HEK293 (cell line): ENCODE measurements around the gene SMIM36.

Source experiments
- ZNF121 ChIP-seq: fragments of 450-650 bp; formaldehyde crosslinking; IDR thresholded peaks from 2 replicates; pipeline ENCODE4 v1.5.1; 2016; ENCODE audit warnings: missing biosample characterization, missing genetic modification characterization
- ZNF211 ChIP-seq: fragments of 450-650 bp; formaldehyde crosslinking; IDR thresholded peaks from 2 replicates; pipeline ENCODE4 v1.5.1; 2016; ENCODE audit warnings: low read depth, missing biosample characterization, missing genetic modification characterization
- ZNF24 ChIP-seq: fragments of 450-650 bp; formaldehyde crosslinking; IDR thresholded peaks from 2 replicates; pipeline ENCODE4 v1.5.1; 2016; ENCODE audit warnings: missing biosample characterization, missing genetic modification characterization
- TF ChIP-seq, protein P1 (sequence below): fragments of 450-650 bp; formaldehyde crosslinking; IDR thresholded peaks from 2 replicates; pipeline ENCODE4 v1.5.1; 2017; ENCODE audit warnings: missing biosample characterization, missing genetic modification characterization

DNA sequence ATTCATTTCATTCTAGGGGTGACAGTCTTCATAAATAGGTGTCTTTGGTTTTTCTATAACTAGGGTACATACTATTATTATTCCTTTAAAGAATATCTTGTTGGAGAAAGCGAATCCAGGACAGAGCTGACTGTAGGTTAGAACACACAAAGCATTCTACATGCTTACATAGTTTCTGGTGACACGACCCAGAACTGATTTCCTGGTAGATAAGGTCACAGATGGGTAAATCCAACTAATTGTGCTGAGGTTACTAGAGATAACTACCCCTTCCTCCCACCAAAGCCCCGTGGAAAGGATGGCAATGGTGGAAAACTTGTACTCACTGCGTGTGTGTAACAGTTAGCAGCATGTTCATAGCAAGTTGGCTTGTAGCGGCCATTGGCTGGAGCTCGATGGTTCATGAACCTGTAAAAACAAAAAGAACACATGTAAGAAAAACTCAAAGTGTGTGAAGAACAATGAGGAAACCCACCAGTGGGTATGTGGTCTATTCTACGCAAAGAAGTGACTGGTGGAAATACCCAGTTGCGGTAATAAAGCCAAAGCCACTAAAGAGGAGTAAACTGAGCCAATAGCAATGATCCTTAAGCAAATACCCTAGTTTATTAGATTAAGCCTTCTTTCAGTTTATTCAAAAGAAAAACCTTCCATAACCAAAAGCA, 97.3 kb downstream of the SMIM36 start:
- TF ChIP-seq, protein P1, sequence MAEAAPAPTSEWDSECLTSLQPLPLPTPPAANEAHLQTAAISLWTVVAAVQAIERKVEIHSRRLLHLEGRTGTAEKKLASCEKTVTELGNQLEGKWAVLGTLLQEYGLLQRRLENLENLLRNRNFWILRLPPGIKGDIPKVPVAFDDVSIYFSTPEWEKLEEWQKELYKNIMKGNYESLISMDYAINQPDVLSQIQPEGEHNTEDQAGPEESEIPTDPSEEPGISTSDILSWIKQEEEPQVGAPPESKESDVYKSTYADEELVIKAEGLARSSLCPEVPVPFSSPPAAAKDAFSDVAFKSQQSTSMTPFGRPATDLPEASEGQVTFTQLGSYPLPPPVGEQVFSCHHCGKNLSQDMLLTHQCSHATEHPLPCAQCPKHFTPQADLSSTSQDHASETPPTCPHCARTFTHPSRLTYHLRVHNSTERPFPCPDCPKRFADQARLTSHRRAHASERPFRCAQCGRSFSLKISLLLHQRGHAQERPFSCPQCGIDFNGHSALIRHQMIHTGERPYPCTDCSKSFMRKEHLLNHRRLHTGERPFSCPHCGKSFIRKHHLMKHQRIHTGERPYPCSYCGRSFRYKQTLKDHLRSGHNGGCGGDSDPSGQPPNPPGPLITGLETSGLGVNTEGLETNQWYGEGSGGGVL (tag by site-specific recombination): no peak
- TF ChIP-seq ZNF121 (tag by site-specific recombination) (no peak), ZNF24 (tag by site-specific recombination) (no peak), ZNF211 (tag by site-specific recombination) (no peak)
